HK-2 (cell line): ENCODE measurements around the gene KDELR3.

Experiments
- DNase-seq: peaks from one replicate; pipeline ENCODE4 v3.0.0-alpha.2; 2018; ENCODE audit not compliant: unreplicated experiment

The KDELR3 gene

DNA sequence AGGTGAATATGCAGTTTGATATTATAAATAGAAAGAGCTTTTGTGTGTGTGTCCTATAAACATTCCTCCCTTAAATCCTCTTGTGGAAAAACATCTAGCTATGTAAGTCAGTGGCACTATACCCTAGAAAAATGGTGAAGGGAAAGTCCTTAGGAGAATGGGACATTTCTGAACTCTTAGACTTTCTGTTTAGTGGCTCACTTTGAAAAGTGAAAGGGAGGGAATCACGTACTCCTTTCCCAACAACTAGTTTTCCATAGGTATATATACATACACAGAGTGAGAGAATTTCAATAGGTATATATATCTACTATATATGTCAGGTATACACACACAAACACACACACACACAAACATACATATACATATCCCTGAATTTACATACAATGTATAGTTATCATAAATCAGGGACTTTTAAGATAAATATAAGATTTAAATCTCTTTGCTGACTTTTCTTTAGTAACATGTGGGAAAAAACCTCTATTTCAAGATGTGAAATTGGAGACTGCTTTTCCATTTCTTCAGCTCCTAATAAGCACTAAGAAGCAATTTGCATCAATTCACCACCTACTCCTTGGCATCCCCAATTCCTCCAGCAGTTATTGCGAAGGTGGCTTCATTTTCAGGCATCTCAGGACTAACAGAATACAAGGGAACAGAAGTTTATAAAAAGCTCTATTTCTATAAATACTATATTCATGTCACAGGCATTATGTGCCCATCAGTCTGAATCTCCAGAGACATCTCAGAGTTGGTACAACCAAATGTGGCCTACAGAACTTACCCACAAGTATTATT, 51.8 kb downstream of the KDELR3 start:
- DNase-seq: no peak

DNA sequence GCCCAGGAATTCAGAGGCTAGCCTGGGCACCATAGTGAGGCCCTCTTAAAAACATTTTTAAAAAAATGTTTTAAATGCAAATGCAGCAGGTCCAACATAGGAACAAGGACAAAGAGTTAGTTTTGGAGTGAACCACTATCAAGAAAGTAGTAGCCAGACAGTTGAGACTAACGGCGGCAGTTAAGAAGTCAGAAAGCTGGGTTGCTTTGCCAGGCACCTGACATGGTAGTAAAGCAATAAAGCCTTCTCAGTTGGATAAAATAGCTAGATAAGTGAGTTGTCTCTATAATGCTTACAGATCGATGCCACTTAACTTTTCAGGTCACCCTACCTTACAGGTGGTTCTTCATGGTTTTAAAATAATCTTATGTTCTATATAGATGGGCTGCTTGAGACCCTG, 55.1 kb downstream of the KDELR3 start:
- DNase-seq: no peak

DNA sequence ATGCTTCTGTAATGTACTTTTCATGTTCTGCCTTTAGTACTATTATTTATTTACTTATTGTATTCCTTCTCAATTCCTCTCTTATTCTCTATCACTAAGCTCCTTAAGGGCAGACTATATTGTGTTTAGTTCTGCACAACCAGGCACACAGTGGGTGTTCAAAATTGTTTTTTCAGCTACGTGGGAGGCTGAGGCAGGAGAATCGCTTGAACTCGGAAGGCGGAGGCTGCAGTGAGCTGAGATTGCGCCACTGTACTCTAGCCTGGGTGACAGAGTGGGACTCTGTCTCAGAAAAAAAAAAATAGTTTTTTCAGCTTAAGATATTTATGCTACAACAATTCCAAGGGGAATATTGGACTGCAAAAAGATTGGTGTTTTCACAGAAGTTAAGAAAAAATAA, 55.6 kb downstream of the KDELR3 start:
- no peak for DNase-seq

DNA sequence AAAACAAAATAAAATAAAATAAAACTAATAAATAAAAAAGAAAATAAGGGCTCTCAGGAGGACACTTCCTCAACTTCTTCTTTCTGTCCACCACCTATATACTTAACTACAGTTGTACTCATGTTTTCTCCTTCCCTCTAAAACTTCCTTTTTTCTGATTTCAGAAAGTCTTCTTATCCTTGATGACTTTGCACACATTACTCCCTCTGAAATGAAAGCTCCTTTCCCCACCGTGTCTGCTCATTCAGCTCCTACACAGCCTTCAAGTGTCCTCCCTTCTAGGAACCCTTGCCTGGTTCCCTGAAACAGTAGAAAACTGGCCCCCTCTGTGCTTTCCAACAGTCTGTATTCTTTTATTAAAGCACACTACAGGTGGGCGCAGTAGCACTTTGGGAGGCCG, 56.5 kb downstream of the KDELR3 start:
- no peak for DNase-seq

DNA sequence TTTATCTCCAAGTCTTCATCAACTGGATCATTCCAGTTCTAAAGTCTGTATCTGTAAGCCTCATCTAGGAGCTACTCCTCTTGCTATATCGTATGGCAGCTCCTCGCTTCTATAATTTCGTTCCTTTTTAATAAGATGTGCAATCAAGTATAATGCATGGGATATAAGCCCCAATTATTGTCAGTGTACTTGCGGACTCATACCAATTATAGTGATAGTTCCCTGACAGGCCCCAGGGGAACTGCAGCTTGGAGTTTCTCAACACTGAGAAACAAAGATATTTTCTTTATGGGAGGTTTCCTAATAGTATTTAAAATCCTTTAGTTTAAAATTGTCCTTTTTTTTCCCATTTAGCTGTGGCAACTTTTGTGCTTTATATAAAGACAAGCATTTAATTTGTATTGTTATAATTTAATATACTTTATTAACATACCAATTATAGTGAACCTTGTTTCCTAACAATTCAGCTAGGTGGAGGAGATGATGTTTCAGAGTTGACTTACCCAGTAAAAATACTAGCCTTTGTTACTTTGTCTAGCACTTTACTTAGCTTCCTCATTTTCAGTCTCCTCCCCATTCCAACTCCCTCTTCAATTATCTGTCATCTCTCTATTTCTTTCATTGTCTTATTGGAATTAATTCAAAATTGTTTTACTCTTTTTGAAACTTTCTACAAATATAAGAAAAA, 63.5 kb downstream of the KDELR3 start:
- DNase-seq: no peak
